Stimulated activated CD4-positive, alpha-beta T cell treated with anti-CD3 and anti-CD28 coated beads, Interleukin-2, amount 100 ng/mL, for 48 hours (primary cell): ENCODE measurements around the gene KIAA1614.
"Not testable (repeated sequence)": the region's sequence is repeated elsewhere in the genome, so short reads cannot be mapped to it uniquely, and the experiment has no call there.

ENCODE experiments used
- DNase-seq, 2 donors: peaks; one replicate each; pipeline ENCODE4 v3.0.0-alpha.2; 2020

The KIAA1614 gene

GRCh38 chr1:180966312-180966711 is 53.6 kb downstream of the KIAA1614 start:
- DNase-seq, result no peak

GRCh38 chr1:180966744-180967536 is 54.2 kb downstream of the KIAA1614 start:
- no peak for DNase-seq

- DNase-seq, result no peak
Measured at GRCh38 chr1:180967558-180967957, 54.9 kb downstream of the KIAA1614 start.

GRCh38 chr1:180968834-180969233 is 56.1 kb downstream of the KIAA1614 start:
- DNase-seq, result not testable (repeated sequence)

GRCh38 chr1:180969434-180969833 is 56.7 kb downstream of the KIAA1614 start:
- no peak for DNase-seq

GRCh38 chr1:180970333-180971079 is 57.8 kb downstream of the KIAA1614 start:
- DNase-seq, result no peak

- no peak for DNase-seq
Measured at GRCh38 chr1:180971273-180971997, 58.7 kb downstream of the KIAA1614 start.

GRCh38 chr1:180973369-180973768 is 60.7 kb downstream of the KIAA1614 start:
- no peak for DNase-seq

GRCh38 chr1:180974236-180974635 is 61.5 kb downstream of the KIAA1614 start:
- DNase-seq, result no peak

GRCh38 chr1:180975551-180975950 is 62.9 kb downstream of the KIAA1614 start:
- no peak for DNase-seq

- no peak for DNase-seq
Measured at GRCh38 chr1:180976191-180976590, 63.5 kb downstream of the KIAA1614 start.

- DNase-seq, result no peak
Measured at GRCh38 chr1:180976732-180977357, 64.1 kb downstream of the KIAA1614 start.

GRCh38 chr1:180981596-180982387 is 69.1 kb downstream of the KIAA1614 start:
- DNase-seq, result peak in 1 of 2 donors; percentile 31

- no peak for DNase-seq
Measured at GRCh38 chr1:180982422-180982821, 69.7 kb downstream of the KIAA1614 start.

GRCh38 chr1:180988253-180988752 is 75.6 kb downstream of the KIAA1614 start:
- no peak for DNase-seq

- DNase-seq, result no peak
Measured at GRCh38 chr1:180994262-180994661, 81.6 kb downstream of the KIAA1614 start.

GRCh38 chr1:180997843-180998504 is 85.3 kb downstream of the KIAA1614 start:
- no peak for DNase-seq
